ENCODE measurements around the gene PAEP.

- TF ChIP-seq SUZ12 (IDR thresholded peaks at IDR 0.05; ENCODE audit: extremely low read depth, insufficient read depth, insufficient read length): no peak
- TF ChIP-seq ZNF274 (IDR thresholded peaks at IDR 0.05; ENCODE audit: low read depth, low read length): no peak
- TF ChIP-seq YY1 (IDR thresholded peaks at IDR 0.05; ENCODE audit: insufficient read depth, insufficient read length): no peak
Observed at GRCh38 chr9:135536216-135536615, 25.3 kb upstream of the PAEP start.
